ENCODE results near the gene ADCY1.

Gene ADCY1

DNA sequence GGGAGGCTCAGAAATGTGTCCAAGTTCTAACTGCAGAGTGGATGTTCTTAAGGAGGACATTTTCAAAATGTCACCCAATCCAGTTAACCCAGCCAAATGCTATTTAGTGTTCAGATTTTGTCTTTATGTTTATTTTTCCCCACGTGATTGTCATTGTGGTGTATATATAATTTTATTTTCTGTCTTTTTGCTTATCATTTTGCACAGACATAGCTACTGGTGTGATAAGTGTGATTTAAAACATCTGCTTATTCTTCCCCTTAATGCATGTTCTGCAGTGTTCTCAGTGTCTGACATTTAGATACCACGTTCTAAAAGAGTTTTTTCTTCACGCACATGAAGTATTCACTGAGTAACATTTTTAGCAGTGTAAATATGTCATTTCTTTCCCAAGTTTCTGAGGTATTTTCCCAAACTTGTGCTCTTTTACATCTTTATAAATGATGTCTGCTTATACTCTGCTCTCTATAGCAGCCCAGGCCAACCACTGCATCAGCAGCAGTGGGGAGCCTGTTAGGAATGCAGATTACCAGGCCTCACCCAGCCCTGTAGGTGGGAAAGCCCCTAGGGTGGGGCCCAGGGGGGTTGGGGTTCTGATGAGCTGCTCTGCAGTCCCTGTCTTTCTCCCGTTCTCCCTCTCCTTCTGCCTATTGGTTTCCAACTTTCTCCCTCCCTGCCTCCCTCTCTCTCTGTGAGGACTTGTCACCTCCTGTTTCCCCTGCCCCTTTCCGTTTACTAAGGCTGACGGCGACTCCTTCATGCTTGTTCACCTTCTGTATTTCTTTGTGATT lies 20.8 kb downstream of the ADCY1 start:
- DNase-seq, result no peak

- no peak for DNase-seq
Measured at GRCh38 chr7:45595809-45596664, 21.9 kb downstream of the ADCY1 start.

- DNase-seq, result no peak
Measured at GRCh38 chr7:45596665-45597095, 22.5 kb downstream of the ADCY1 start.

- no peak for DNase-seq
Measured at GRCh38 chr7:45597286-45597984, 23.3 kb downstream of the ADCY1 start.

GRCh38 chr7:45598886-45599520 lies 24.8 kb downstream of the ADCY1 start:
- DNase-seq, result no peak

- DNase-seq, result no peak
Measured at GRCh38 chr7:45599851-45600706, 25.9 kb downstream of the ADCY1 start.

DNA sequence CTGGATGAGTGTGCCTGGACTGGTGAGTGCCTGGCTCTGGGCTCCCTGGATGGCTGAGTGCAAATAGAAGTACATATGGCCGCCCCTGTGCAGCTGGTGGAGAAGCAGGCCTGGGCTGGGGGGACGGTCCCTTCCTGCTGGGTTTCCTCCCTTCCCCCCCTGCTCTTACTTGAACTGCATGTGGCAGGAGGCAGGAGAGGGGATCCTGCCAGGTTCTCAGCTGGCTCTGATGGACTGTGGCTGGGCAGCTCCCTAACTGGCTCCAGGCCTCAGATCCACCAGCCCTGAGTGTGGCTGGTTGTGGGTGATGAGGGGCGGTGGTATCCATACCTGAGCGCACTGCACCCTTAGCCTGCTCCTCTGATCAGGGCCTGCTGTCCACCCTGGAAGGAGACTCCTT lies 26.9 kb downstream of the ADCY1 start:
- no peak for DNase-seq

- no peak for DNase-seq
Measured at GRCh38 chr7:45601816-45602540, 27.8 kb downstream of the ADCY1 start.

DNA sequence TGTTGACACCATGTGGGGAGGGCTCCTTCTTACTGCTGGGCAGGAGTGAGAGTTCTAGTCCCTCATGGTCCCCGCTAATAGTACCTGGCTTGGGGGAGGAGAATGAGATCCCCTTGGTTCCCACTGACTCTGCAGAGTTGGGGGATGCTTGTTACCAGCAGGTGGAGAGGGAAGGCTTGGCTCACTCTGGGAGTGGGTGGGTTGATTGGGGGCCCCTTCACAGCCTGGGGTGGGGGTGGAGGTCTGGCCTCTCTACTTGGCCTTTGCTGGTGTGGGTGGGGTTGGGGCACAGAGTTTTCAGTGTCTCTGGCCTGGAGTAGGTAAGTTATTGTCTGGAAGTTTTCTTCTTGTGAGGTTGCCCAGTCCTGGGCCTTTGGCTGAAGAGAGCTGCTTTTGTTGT lies 31.9 kb downstream of the ADCY1 start:
- no peak for DNase-seq

DNA sequence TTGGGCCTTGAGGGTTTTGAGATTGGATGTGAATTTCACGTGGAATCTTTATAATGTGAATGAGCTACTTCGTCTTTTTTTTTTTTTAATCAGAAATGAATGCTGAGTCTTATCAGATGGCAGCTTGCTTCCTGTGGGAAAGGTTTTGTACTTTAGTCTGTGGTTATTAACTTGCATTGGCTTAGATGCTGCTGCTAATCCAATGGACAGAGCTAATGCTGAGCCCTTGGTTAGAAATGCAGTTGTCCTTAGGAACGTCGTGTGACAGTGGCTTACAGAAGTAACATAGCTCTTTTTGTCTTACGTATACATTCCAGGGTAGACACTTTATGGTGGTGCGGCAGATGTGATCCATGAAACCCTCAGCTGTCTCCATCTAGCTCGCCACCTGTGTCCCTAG lies 32.8 kb downstream of the ADCY1 start:
- DNase-seq, result no peak

DNA sequence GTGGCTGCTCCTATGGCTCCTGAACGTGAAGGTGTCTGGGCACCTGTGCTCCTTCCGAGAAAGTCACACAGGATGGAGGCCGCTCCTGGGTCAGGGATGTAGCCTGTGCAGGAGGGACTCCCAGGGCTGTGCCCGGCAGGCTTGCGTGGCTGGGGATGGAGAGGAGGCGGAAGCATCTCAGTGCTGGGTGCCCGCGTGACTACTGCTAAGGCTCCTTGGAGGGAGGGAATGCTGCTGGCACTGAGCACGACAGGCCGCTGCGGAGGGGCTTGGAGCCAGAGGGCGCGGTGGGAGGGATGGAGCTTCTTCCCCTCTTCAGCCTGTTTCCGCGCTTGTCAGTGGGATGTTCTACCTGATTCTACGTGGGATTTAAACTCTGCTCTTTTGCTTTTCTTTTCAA lies 35.0 kb downstream of the ADCY1 start:
- no peak for DNase-seq

DNA sequence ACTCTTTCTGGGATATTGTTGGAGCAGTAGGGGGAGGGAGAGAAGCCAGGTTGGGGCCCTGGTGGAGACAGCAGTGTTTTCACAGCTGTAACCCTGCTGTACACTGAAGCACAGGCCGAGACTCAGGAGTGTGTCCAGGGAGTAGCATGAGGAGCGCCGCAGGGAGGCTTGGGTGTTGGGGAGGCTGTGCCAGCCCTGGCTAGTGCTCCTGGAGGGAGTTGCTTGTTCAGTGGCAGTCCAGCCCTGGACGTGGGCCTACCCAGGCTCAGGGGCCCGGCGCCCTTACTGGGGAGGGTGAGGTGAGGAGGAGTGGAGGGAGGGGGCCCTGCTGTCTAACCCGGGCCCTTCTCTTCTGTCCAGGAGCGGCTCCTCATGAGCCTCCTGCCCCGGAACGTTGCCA lies 35.9 kb downstream of the ADCY1 start:
- no peak for DNase-seq

GRCh38 chr7:45610660-45611299 lies 36.6 kb downstream of the ADCY1 start:
- no peak for DNase-seq

DNA sequence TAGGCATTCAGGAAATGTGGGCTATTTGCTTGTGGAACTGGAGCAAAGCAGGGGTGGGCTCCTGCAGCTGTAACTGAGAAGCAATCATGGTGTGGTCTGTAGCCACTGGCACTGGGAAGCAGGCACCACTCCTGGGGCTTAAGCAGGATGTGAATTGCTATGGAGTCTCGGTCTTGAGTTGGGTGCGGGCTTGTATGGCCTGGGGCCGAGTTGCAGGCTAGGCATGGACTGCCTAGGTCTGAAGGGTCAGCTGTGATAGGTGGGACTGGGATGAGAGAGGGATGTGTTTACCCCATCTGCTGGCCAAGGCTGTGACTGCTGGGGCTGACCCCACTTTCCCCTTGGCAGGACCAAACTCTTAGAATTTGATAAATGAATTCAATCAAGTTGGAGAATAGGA lies 43.0 kb downstream of the ADCY1 start:
- no peak for DNase-seq

DNA sequence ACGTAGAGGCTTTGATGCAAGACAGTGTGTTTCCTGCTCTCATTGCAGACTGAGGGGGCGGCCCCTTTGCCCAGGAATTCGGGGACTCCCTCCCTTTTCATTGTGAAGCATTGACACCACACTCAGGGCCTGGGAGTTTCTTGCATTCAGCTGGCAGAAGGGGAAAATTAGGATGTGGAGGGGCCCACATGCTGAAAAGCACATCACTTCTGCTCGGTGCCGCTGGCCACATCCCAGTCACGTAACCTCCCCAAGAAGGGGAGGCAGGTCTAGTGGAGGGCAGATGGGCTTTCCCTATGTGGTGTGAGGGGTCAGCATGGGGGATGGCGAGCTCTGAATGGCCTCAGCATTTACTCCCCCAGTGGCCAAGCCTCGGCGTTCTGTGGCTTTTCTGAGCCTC lies 47.9 kb downstream of the ADCY1 start:
- no peak for DNase-seq

DNA sequence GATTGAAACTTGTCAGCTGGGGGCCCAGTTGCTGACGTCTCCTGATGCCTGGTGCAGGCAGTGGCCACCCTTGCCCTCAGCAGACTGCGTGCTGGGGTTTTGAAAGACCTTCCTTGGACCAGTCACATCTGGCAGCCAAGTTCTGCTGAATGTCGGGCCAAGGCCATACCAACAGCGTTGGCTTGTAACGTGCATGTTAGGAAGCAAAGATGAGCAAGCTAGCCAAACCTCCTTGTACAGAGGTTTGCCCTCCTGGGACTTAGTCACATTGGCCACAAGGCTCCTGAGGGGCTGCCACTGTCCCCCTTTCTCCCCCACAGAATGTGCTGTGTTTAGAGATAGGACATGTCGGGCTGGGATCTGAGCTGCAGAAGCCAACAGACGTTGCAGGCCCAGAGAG lies 49.0 kb downstream of the ADCY1 start:
- no peak for DNase-seq

DNA sequence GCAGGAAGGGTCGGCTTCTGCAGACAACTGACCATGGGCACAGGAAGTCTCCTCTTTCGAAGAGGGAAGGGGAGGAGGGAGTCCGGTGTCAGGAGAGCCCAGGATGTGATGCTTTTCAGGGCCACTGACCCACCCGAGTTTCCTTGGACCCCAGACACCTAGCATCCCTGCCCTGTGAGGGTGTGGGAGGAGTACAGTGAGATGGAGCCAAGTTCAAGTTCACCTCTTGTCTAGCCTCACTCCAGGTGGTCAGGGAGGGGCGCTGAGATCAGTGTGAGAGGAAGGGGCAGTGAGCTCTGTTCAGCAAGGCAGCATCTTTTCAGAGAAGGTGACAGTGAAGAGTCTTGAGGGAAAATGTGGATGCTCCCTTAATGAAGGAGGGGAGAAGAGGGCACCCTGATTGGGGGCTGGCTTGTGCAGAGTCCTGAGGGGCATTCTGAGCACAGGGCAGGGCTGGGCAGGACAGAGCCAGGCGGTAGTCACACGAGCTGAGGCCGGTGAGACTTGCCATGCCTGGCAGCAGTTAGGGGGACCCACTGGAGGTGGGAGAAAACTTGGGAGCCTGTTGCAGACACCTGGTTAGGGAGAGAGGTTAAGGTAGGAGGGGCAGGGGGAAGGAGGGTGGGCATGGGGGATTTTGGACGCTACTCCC lies 49.7 kb downstream of the ADCY1 start:
- DNase-seq, result no peak

DNA sequence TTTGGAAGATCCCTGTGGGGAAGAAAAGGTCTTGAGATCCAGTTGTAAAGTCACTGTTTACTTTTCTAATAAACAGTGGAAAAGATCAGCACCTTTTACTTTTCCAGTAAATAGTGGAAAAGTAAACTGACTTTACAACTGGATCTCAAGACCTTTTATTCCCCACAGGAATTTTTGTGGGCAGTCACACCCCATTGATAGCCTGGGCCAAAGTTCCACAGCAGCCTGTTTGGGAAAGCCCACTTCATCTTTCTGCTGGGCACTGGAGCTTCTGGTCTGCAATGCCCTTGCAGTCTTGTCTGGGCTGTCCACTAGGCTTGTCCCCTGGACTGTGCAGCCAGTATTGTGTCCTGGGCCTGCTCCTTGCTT lies 50.2 kb downstream of the ADCY1 start:
- no peak for DNase-seq

DNA sequence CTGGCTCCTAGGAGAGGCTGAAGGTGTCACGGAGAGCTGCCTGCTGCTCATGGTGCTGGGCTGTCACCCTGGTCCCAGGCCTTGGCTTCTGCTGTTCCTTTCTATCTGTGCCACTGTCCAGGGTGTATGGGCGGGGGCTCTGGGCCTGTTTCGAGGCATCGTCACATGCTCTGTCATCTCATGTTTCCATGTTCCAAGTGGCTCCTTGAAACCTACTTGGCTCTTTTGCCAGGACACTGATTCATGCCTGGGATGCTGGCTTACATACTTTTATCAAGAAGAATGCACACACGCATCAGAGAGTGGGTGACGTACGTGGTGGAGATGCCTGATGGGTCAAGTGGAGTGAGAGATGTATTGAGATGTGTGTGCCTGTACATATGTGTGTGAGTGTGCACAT lies 50.9 kb downstream of the ADCY1 start:
- no peak for DNase-seq

- no peak for DNase-seq
Measured at GRCh38 chr7:45625714-45626440, 51.7 kb downstream of the ADCY1 start.
